HFF-Myc (cell line): Measurements from ENCODE around the gene LYRM4.

Experiments used
- DNase-seq: peaks from one replicate; pipeline ENCODE4 v3.0.0-alpha.2; 2011; ENCODE audit warnings: low read depth; ENCODE audit errors: extremely low read depth
- H3K4me3 ChIP-seq: replicated peaks from 2 replicates; pipeline ENCODE4 v1.5.1; 2011; ENCODE audit warnings: low read depth, mild to moderate bottlenecking, control low read depth, low read length
- CTCF ChIP-seq: IDR thresholded peaks from 2 replicates; pipeline ENCODE4 v1.5.1; 2012; ENCODE audit warnings: mild to moderate bottlenecking, low read depth, low read length, control low read depth; ENCODE audit errors: missing control alignments

LYRM4 gene

GRCh38 chr6:5095236-5095635, 165.5 kb downstream of the LYRM4 start:
- DNase-seq = no peak
- no peak overlapping the region for H3K4me3 ChIP-seq
- no peak for TF ChIP-seq CTCF

GRCh38 chr6:5094327-5094726, 166.4 kb downstream of the LYRM4 start:
- peak; percentile 83 for DNase-seq
- no peak overlapping the region for H3K4me3 ChIP-seq
- no peak for TF ChIP-seq CTCF

- no peak for DNase-seq
- TF ChIP-seq CTCF = no peak
- no peak overlapping the region for H3K4me3 ChIP-seq
These were observed 167.3 kb downstream of the LYRM4 start for GRCh38 chr6:5093231-5094015.

GRCh38 chr6:5091210-5092069, 169.3 kb downstream of the LYRM4 start:
- TF ChIP-seq CTCF = no peak
- DNase-seq = no peak
- H3K4me3 ChIP-seq = no peak overlapping the region

GRCh38 chr6:5090603-5091002, 170.1 kb downstream of the LYRM4 start:
- DNase-seq = no peak
- no peak for TF ChIP-seq CTCF
- H3K4me3 ChIP-seq = no peak overlapping the region

DNA sequence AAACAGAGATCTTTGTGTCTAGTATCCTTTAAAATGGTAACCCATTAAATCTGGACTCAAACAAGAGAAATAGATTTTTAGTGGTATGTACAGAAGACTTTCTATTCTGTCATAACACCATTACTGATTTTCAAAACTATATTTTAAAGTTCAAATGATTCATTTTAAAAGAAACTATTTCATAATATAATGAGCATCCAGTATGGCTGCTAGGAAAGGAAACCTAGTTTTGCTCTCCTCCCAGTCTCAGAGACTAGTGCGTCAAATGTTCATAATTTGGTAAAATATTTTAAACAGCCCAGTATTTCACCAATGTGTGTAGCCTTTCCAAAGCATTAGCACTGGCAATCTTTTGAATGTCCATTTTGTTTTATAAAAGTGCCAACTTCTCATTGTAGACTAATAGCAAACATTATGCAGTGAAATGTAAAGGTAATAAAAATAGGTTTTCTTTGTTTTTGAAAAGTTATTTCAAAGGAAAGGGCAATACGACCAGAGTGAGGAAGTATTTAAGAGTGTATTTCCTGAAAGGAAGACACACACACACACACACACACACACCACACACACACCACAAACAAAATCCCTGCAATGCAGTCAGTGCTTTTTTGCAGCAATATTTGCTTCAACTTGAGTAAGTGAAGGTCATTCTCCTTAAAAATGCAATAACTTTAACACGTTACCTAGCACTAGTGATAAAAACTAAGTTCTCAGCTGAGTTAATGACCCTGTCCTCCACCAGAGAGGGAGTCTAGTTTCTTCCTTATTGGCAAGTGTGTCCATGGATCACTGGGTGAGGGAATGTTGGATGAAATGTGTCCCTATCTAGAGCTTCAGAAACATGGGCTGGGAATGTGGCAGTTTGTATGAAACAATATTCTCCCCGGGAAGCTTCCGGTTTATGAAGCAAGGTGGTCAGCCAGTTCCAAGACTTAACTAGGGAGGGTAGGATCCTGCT, 171.0 kb downstream of the LYRM4 start:
- no peak overlapping the region for H3K4me3 ChIP-seq
- no peak for TF ChIP-seq CTCF
- DNase-seq = no peak
